Measurements from ENCODE around the gene RCVRN.

Gene RCVRN

GRCh38 chr17:9850151-9850550 lies 54.9 kb downstream of the RCVRN start:
- no peak for DNase-seq (ENCODE audit: low spot score)

Measured in activated CD4-positive, alpha-beta T cell treated with anti-CD3 and anti-CD28 coated beads, Interleukin-2, Interleukin-4, amounts not matched to agents 100 ng/mL and 50 ng/mL, durations not matched to agents 16 hours and 8 hours (primary cell).